BE2C (cell line): ENCODE measurements around the gene NOP9.

ENCODE experiments used
- DNase-seq: peaks from one replicate; pipeline ENCODE4 v3.0.0-alpha.2; 2020
- H3K27me3 ChIP-seq: fragments of 250-450 bp; sonication (Bioruptor Pico); 2 replicates; pipeline ENCODE4 v1.5.1; 2020; ENCODE audit warnings: mild to moderate bottlenecking
- H3K36me3 ChIP-seq: fragments of 250-450 bp; sonication (Bioruptor Pico); 2 replicates; pipeline ENCODE4 v1.5.1; 2020; ENCODE audit warnings: mild to moderate bottlenecking
- H3K4me1 ChIP-seq: fragments of 250-450 bp; sonication (Bioruptor Pico); 2 replicates; pipeline ENCODE4 v1.5.1; 2020
- H3K4me3 ChIP-seq: 2 replicates; pipeline ENCODE4 v1.5.1; 2011; ENCODE audit warnings: low read depth, low read length
- H3K9me3 ChIP-seq: fragments of 250-450 bp; sonication (Bioruptor Pico); 2 replicates; pipeline ENCODE4 v1.5.1; 2020
- CTCF ChIP-seq: IDR thresholded peaks from 2 replicates; pipeline ENCODE4 v1.5.1; 2012; ENCODE audit warnings: mild to moderate bottlenecking, low read depth, low read length

NOP9 gene

GRCh38 chr14:24330973-24331674, 31.5 kb downstream of the NOP9 start:
- Histone ChIP-seq H3K4me1 (no peaks in the 10 kb centered on the region), H3K4me3 (no peak overlapping the region), H3K9me3 (no peaks in the 10 kb centered on the region), H3K27me3 (peaks cover 39% of the 10 kb centered on the region), H3K36me3 (no peaks in the 10 kb centered on the region)
- DNase-seq = no peak
- TF ChIP-seq CTCF = no peak

DNA sequence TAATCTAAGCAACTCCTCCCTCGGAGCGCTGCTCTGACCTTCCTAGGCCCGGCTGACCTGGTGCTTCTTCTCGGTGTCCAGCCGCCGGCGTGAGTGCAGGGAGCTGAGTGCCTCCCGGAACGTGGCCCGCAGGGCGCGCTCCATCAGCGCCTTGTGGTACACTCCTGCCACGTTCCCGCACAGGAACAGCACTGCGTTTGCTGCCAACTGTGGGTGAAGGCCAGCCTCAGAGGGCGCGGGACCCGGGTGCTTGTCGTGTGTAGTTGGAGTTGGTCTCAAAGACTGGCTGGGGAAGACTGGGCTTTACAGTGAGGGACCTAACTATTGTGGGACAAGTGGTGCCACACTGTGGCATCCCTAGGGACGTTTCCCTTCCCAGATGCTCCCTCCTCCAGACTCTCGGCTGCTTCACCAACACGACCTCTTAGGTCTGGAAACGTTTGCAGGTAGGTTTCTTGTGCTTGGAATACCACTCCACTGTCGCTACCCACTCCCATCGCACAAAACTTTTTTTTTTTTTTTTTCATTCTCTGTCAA, 32.1 kb downstream of the NOP9 start:
- no peak for DNase-seq
- H3K4me3 ChIP-seq = peak overlapping the region; percentile 21; the same call in 1 of the 2 replicates
- TF ChIP-seq CTCF = no peak
- H3K27me3 ChIP-seq = peaks cover 46% of the 10 kb centered on the region
- no peaks in the 10 kb centered on the region for H3K4me1 ChIP-seq
- no peaks in the 10 kb centered on the region for H3K36me3 ChIP-seq
- no peaks in the 10 kb centered on the region for H3K9me3 ChIP-seq

DNA sequence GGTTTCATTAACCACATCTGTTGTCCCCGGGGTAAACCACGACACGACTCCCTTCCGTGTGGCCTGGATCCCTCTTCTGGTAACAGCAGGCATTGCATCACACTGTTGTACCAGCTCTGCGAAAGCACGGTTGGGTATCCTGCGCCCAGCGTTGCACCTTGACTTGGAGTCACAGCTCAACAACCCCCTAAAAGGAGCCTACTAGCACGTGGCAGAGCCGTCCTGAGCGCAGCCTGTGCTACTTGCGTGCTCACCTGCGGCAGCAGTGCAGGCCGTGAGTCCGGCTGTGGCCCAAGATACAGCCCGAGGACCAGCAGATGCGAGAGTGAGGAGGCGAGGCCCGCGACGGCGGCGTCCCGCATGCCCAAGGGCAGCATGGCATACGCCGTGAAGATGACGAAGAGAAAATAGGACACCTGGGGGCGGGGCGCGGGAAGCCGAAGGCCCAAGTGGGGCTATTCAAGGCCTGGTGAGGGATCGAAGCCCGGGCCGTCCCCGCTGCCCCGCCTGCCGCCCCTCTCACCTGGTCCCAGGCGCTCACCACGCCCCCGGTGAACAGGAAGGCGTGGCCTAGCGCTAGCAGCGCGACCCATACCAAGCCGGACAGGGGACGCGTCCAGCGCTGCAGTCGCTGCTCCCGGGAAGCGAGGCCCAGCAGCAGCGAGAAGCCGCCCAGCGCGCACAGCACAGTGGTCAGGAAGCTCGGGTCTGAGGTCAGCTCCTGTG, 32.8 kb downstream of the NOP9 start:
- TF ChIP-seq CTCF = peak; percentile 84
- Histone ChIP-seq H3K36me3 (no peaks in the 10 kb centered on the region), H3K4me1 (no peaks in the 10 kb centered on the region), H3K27me3 (peaks cover 52% of the 10 kb centered on the region), H3K4me3 (peak overlapping the region; percentile 21; the same call in 1 of the 2 replicates), H3K9me3 (no peaks in the 10 kb centered on the region)
- peak; percentile 82 for DNase-seq

- TF ChIP-seq CTCF = no peak
- H3K4me1 ChIP-seq = no peaks in the 10 kb centered on the region
- no peak for DNase-seq
- H3K4me3 ChIP-seq = no peak within 1 kb of the TSS
- no peaks in the 10 kb centered on the region for H3K36me3 ChIP-seq
- H3K27me3 ChIP-seq = peaks cover 59% of the 10 kb centered on the region
- no peaks in the 10 kb centered on the region for H3K9me3 ChIP-seq
These were observed 35.0 kb downstream of the NOP9 start, which contains the start of gene ADCY4 for GRCh38 chr14:24334431-24335291. Gene ADCY4, minus strand, starts transcription at chr14:24335071. Its CDS starts 419 bp downstream, at chr14:24334652.

DNA sequence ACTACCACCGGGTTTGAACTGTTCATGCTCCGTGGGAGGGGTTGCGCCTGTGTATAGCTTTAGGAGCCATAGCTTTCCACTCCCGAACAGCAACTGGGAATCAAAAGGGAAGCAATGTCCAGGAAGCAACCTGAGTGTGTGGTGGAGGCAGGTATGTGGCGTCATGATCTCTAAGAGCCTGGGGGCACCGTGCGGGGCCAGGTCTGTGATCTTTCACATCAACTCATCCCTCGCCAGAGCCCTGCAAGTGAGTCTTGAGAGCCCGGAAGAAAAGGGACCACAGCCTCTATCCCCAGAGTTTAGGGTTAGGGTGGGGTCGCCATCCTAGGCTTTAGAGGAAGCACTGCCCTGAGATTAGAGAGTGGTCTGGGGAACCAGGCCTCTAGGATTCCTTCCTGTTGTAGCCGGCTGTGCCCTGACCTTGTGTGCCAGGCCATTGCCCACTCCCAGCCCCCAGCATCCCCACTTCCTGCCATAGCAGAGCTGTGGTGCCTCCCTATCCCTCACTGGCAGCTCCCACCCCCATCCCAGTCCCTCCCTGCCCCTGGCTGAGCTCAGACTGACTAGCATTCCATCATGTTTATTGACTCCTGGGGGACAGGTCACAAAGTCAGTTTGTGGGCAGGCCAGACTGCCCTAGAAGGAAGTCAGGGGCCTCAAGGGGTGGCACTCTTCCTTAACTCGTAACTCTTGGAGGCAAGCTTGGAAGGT, 36.0 kb downstream of the NOP9 start:
- no peak overlapping the region for H3K4me3 ChIP-seq
- no peaks in the 10 kb centered on the region for H3K36me3 ChIP-seq
- H3K4me1 ChIP-seq = no peaks in the 10 kb centered on the region
- no peak for TF ChIP-seq CTCF
- H3K9me3 ChIP-seq = no peaks in the 10 kb centered on the region
- DNase-seq = no peak
- peaks cover 59% of the 10 kb centered on the region for H3K27me3 ChIP-seq
